GM23338 (cell line): ENCODE measurements around the gene ZBTB20. TPM values are rescaled to one million over a fixed set of nuclear protein-coding genes. Genes with fewer than 3 reads are reported as not detected.

ENCODE experiments used
- ATAC-seq: fragments of 200-7000 bp; cut with Tn5 transposase; 3 replicates; pipeline ENCODE4 v1.9.1; 2020
- DNase-seq: peaks from one replicate; pipeline ENCODE4 v3.0.0-alpha.2; 2015; ENCODE audit warnings: low spot score
- H2AFZ ChIP-seq: fragments of 200-600 bp; sonication (generic); 2 replicates; pipeline ENCODE4 v1.8.0; 2016; ENCODE audit warnings: antibody characterized with exemption, mild to moderate bottlenecking, moderate library complexity
- H3F3A ChIP-seq: fragments of 200-600 bp; sonication (generic); replicated peaks from 2 replicates; pipeline ENCODE4 v1.8.0; 2017; ENCODE audit warnings: antibody characterized with exemption, mixed run types, low read depth
- H3K27ac ChIP-seq: fragments of 200-600 bp; sonication (generic); 2 replicates; pipeline ENCODE4 v1.6.1; 2016; ENCODE audit warnings: low read depth
- H3K27me3 ChIP-seq: fragments of 200-600 bp; sonication (generic); 2 replicates; pipeline ENCODE4 v1.8.0; 2016; ENCODE audit warnings: mild to moderate bottlenecking, mixed run types, moderate library complexity; ENCODE audit not compliant: insufficient read depth
- H3K36me3 ChIP-seq: fragments of 200-600 bp; sonication (generic); 2 replicates; pipeline ENCODE4 v1.8.0; 2016; ENCODE audit warnings: mild to moderate bottlenecking; ENCODE audit not compliant: insufficient read depth
- H3K4me1 ChIP-seq: fragments of 200-600 bp; sonication (generic); 2 replicates; pipeline ENCODE4 v1.8.0; 2016; ENCODE audit warnings: mild to moderate bottlenecking, moderate library complexity; ENCODE audit not compliant: insufficient read depth
- H3K4me2 ChIP-seq: fragments of 200-600 bp; sonication (generic); 2 replicates; pipeline ENCODE4 v1.7.1; 2017; ENCODE audit warnings: mixed run types
- H3K4me3 ChIP-seq: fragments of 200-600 bp; sonication (generic); 2 replicates; pipeline ENCODE4 v1.6.1; 2016; ENCODE audit warnings: mixed run types
- H3K79me2 ChIP-seq: fragments of 200-600 bp; sonication (generic); replicated peaks from 2 replicates; pipeline ENCODE4 v1.8.0; 2017; ENCODE audit warnings: mild to moderate bottlenecking; ENCODE audit not compliant: insufficient read depth
- H3K9me2 ChIP-seq: fragments of 200-600 bp; sonication (generic); 2 replicates; pipeline ENCODE4 v1.8.0; 2017; ENCODE audit not compliant: insufficient read depth
- H4K20me1 ChIP-seq: fragments of 200-600 bp; sonication (generic); replicated peaks from 2 replicates; pipeline ENCODE4 v1.8.0; 2017; ENCODE audit warnings: mild to moderate bottlenecking; ENCODE audit not compliant: insufficient read depth
- H3K27ac Mint-ChIP-seq: 2 replicates; pipeline ENCODE4 v1.8.0; 2020; ENCODE audit warnings: inconsistent platforms, mild to moderate bottlenecking, moderate library complexity, mixed read lengths
- H3K27me3 Mint-ChIP-seq: 3 replicates; pipeline ENCODE4 v1.8.0; 2022; ENCODE audit warnings: low read depth, mild to moderate bottlenecking, moderate library complexity, mixed read lengths, inconsistent platforms; ENCODE audit not compliant: insufficient read depth, poor library complexity
- H3K36me3 Mint-ChIP-seq: 3 replicates; pipeline ENCODE4 v1.8.0; 2021; ENCODE audit warnings: low read depth, mild to moderate bottlenecking, inconsistent platforms, moderate library complexity, mixed read lengths
- H3K4me1 Mint-ChIP-seq: 3 replicates; pipeline ENCODE4 v1.8.0; 2020; ENCODE audit warnings: mild to moderate bottlenecking, inconsistent platforms, mixed read lengths
- H3K4me3 Mint-ChIP-seq: 3 replicates; pipeline ENCODE4 v1.8.0; 2021; ENCODE audit warnings: moderate library complexity, mild to moderate bottlenecking, inconsistent platforms, mixed read lengths
- H3K9me3 Mint-ChIP-seq: 3 replicates; pipeline ENCODE4 v1.8.0; 2020; ENCODE audit warnings: moderate library complexity, mild to moderate bottlenecking, inconsistent platforms, mixed read lengths
- CREB1 ChIP-seq: fragments of 250-450 bp; sonication (Bioruptor Pico); IDR thresholded peaks from 2 replicates; pipeline ENCODE4 v1.5.0; 2020; ENCODE audit warnings: low read depth, mild to moderate bottlenecking, moderate library complexity
- CTCF ChIP-seq, 2 experiments: fragments of 200-600 bp in 1 of 2; sonication (generic) in 1 of 2; conservative IDR thresholded peaks; 2 replicates each; pipeline versions ENCODE4 v1.5.1 to v1.6.1; 2016 to 2017; ENCODE audit warnings: antibody characterized with exemption in 2 of 2, low read depth in 2 of 2, mild to moderate bottlenecking in 2 of 2, moderate library complexity in 1 of 2
- EZH2 ChIP-seq: fragments of 200-600 bp; sonication (generic); IDR thresholded peaks from one replicate; pipeline ENCODE4 v1.8.0; 2017; ENCODE audit warnings: antibody characterized with exemption, mild to moderate bottlenecking, low read depth; ENCODE audit not compliant: unreplicated experiment
- EZH2phosphoT487 ChIP-seq: fragments of 200-600 bp; sonication (generic); IDR thresholded peaks from one replicate; pipeline ENCODE4 v1.8.1; 2018; ENCODE audit warnings: antibody characterized with exemption; ENCODE audit not compliant: unreplicated experiment
- NANOG ChIP-seq: IDR thresholded peaks from 2 replicates; pipeline ENCODE4 v1.6.1; 2016; ENCODE audit warnings: antibody characterized with exemption, borderline replicate concordance
- POLR2AphosphoS5 ChIP-seq: IDR thresholded peaks from 2 replicates; pipeline ENCODE4 v1.6.1; 2016; ENCODE audit warnings: antibody characterized with exemption, low read depth
- ZNF114 ChIP-seq: fragments of 250-450 bp; sonication (Bioruptor Pico); IDR thresholded peaks from 2 replicates; pipeline ENCODE4 v1.5.0; 2020; ENCODE audit warnings: mild to moderate bottlenecking, moderate library complexity
- ZNF462 ChIP-seq: fragments of 250-450 bp; sonication (Bioruptor Pico); IDR thresholded peaks from 2 replicates; pipeline ENCODE4 v1.5.0; 2020; ENCODE audit warnings: mild to moderate bottlenecking, moderate library complexity
- polyA plus RNA-seq: library from polyadenylated mRNA; unstranded; fragments of >200 nt; fragmentation: Nextera tagmentation; extraction: Ambion mirVana; gene quantifications from 2 replicates; pipeline ENCODE4 v1.2.1, GENCODE V29; 2016
- total RNA-seq: library from RNA; depleted of rRNA; stranded (reverse); fragments of >200 nt; shearing (Covaris generic); gene quantifications from 2 replicates; pipeline ENCODE4 v1.2.3, GENCODE V29; 2014

The ZBTB20 gene
- total and polyA plus RNA-seq, 2 experiments from 2014 or later, result 2.0 to 3.3 TPM

GRCh38 chr3:115018694-115019093 lies 128.4 kb downstream of the ZBTB20 start:
- H3K9me3 Mint-ChIP-seq, result peaks cover 3% of the 10 kb centered on the region; the same call in 2 of the 3 replicates
- Histone ChIP-seq H3K4me1 (no peaks in the 10 kb centered on the region), H3K9me2 (no peaks in the 10 kb centered on the region), H3K4me3 (no peak overlapping the region), H3K27ac (no peak overlapping the region), H3K79me2 (no peaks in the 10 kb centered on the region), H3K36me3 (no peaks in the 10 kb centered on the region), H4K20me1 (no peaks in the 10 kb centered on the region), H3K4me2 (no peak overlapping the region), H2AFZ (no peak overlapping the region), H3K27me3 (no peaks in the 10 kb centered on the region), H3F3A (no peaks in the 10 kb centered on the region)
- ATAC-seq (no peak), DNase-seq (no peak)
- peaks cover 2% of the 10 kb centered on the region for H3K27me3 Mint-ChIP-seq
- no peak overlapping the region for H3K4me3 Mint-ChIP-seq
- H3K36me3 Mint-ChIP-seq, result no peaks in the 10 kb centered on the region; the same call in 2 of the 3 replicates
- no peaks in the 10 kb centered on the region for H3K4me1 Mint-ChIP-seq
- no peak overlapping the region for H3K27ac Mint-ChIP-seq
- TF ChIP-seq EZH2 (no peak), CTCF (conservative IDR thresholded peaks at IDR 0.05; ENCODE audit: low read depth in 2 of 2) (no peak), EZH2phosphoT487 (no peak), ZNF462 (CRISPR knock-in tag) (no peak), ZNF114 (CRISPR knock-in tag) (no peak), POLR2AphosphoS5 (no peak), NANOG (no peak), CREB1 (CRISPR knock-in tag) (no peak)
